ENCODE data around the gene SYT7. TPM values are rescaled to one million over a fixed set of nuclear protein-coding genes. Genes with fewer than 3 reads are reported as not detected.
A peak's percentile ranks its signal among the peaks of the same experiment; 100 is the strongest.

The SYT7 gene
- total RNA-seq, 2 donors from 2014 or later: 8.5 to 28.4 TPM

- Histone ChIP-seq H3K9ac (ENCODE audit: low read depth in 2 of 2, low read length in 2 of 2) (no peak overlapping the region), H3K27ac (no peak overlapping the region), H3K27me3 (no peaks in the 10 kb centered on the region), H3K4me3 (no peak overlapping the region), H3K9me3 (no peaks in the 10 kb centered on the region), H3K36me3 (no peaks in the 10 kb centered on the region), H3K4me1 (peaks cover 10% of the 10 kb centered on the region)
- no peak for DNase-seq
- no peak for TF ChIP-seq CTCF (IDR thresholded peaks at IDR 0.05)
- intact Hi-C loops (cut with DNase I): no loop called here
Observed at GRCh38 chr11:61613051-61613450, 32.2 kb upstream of the SYT7 start.

- H3K27ac ChIP-seq: no peak overlapping the region
- H3K4me3 ChIP-seq: no peak overlapping the region
- no peaks in the 10 kb centered on the region for H3K36me3 ChIP-seq
- TF ChIP-seq CTCF (IDR thresholded peaks at IDR 0.05): no peak
- no peaks in the 10 kb centered on the region for H3K9me3 ChIP-seq
- H3K4me1 ChIP-seq: peaks cover 16% of the 10 kb centered on the region
- H3K27me3 ChIP-seq: no peaks in the 10 kb centered on the region
- intact Hi-C loops (cut with DNase I): no loop called here
- DNase-seq: no peak
- H3K9ac ChIP-seq (ENCODE audit: low read depth in 2 of 2, low read length in 2 of 2): no peak overlapping the region
Observed at GRCh38 chr11:61611309-61611708, 30.4 kb upstream of the SYT7 start.

- peaks cover 16% of the 10 kb centered on the region for H3K4me1 ChIP-seq
- TF ChIP-seq CTCF (IDR thresholded peaks at IDR 0.05): no peak
- no peaks in the 10 kb centered on the region for H3K27me3 ChIP-seq
- no peaks in the 10 kb centered on the region for H3K36me3 ChIP-seq
- intact Hi-C loops (cut with DNase I): no loop called here
- H3K9ac ChIP-seq (ENCODE audit: low read depth in 2 of 2, low read length in 2 of 2): no peak overlapping the region
- no peak for DNase-seq
- H3K27ac ChIP-seq: no peak overlapping the region
- no peak overlapping the region for H3K4me3 ChIP-seq
- no peaks in the 10 kb centered on the region for H3K9me3 ChIP-seq
Observed at GRCh38 chr11:61610905-61611304, 30.0 kb upstream of the SYT7 start.

GRCh38 chr11:61609980-61610366, 29.1 kb upstream of the SYT7 start:
- Histone ChIP-seq H3K36me3 (no peaks in the 10 kb centered on the region), H3K27me3 (no peaks in the 10 kb centered on the region), H3K27ac (peak overlapping the region; percentile 33), H3K4me1 (peaks cover 16% of the 10 kb centered on the region), H3K4me3 (no peak overlapping the region), H3K9ac (ENCODE audit: low read depth in 2 of 2, low read length in 2 of 2) (peak overlapping the region in 1 of 2 donors; percentile 16), H3K9me3 (no peaks in the 10 kb centered on the region)
- peak; percentile 43 for DNase-seq
- intact Hi-C loops (cut with DNase I): no loop called here
- no peak for TF ChIP-seq CTCF (IDR thresholded peaks at IDR 0.05)

- Histone ChIP-seq H3K4me1 (peaks cover 16% of the 10 kb centered on the region), H3K27me3 (no peaks in the 10 kb centered on the region), H3K9ac (ENCODE audit: low read depth in 2 of 2, low read length in 2 of 2) (peak overlapping the region in 1 of 2 donors; percentile 16), H3K9me3 (no peaks in the 10 kb centered on the region), H3K4me3 (no peak overlapping the region), H3K27ac (peak overlapping the region; percentile 71), H3K36me3 (no peaks in the 10 kb centered on the region)
- peak; percentile 86 for DNase-seq
- intact Hi-C loops (cut with DNase I): no loop called here
- TF ChIP-seq CTCF (IDR thresholded peaks at IDR 0.05): no peak
Observed at GRCh38 chr11:61609000-61609979, 28.4 kb upstream of the SYT7 start.
